ENCODE measurements around the gene FMO2.

Gene FMO2

DNA sequence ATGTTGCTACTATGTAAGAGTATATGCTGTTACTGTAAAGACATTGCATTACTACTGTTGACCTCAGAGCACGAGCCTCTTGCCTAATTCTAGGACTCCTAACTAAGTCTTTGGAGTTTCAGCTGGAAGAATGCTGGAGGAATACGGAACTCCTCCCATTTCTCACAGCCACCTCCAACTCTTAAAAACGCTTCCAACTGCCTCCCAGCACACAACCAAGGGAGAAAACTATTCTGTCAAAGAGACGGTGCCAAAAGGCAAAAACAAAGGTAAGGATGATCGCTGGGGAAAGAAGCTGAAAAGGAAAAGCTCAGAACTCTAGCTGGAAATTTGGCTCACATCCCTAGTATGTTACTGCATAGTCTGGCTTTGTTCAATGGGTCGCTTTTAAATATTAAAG lies at the start of gene FMO2:
TSS of gene FMO2 (plus strand) at position 210 of the 400 bp plus-strand sequence. CDS start 414 bp downstream, outside the sequence.
- no peak for DNase-seq (ENCODE audit: low read depth in 4 of 4, low spot score in 1 of 4)

DNA sequence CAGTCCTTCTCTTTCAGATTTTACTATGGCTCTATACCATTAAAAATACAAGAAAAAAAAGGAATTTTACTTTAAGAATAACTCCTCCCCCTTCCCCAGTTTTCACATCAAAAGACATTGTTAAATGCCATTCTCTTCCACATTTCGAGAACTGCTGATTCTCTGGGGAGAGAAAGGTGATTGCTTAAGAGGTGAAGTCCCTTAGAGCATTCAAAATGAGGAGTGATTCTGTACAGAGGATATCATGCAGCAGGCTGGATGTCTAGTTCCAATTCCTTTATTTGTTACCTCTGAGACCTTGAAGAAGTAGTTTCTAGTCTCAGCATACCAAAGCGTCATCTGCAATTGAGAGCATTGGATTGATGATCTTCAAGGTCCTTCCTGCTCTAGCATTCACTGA lies 47.5 kb upstream of the FMO2 start:
- DNase-seq (ENCODE audit: low read depth in 4 of 4, low spot score in 1 of 4): no peak

- DNase-seq (ENCODE audit: low read depth in 4 of 4, low spot score in 1 of 4): no peak
These were observed 46.1 kb upstream of the FMO2 start for GRCh38 chr1:171138980-171139379.

DNA sequence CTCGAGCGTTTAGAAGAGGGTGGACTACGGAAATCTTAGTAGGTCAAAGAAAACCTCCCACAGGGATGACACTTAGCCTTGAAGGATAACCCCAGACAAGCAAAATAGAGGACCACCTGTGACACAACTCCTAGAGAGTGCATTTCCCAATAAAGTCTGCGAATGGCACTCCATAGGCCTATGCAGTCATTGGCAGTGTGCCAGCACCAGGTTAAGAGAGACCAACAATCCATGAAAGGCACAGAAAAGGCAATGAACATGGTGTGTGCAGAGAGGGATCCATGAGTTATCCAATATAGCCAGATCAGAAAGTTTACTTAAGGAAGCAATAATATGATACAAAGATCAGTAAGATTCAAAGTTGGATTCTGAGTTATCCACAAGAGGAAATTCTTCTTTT lies 45.2 kb upstream of the FMO2 start:
- no peak for DNase-seq (ENCODE audit: low read depth in 4 of 4, low spot score in 1 of 4)

- no peak for DNase-seq (ENCODE audit: low read depth in 4 of 4, low spot score in 1 of 4)
These were observed 44.7 kb upstream of the FMO2 start for GRCh38 chr1:171140401-171140800.

- DNase-seq (ENCODE audit: low read depth in 4 of 4, low spot score in 1 of 4): no peak
These were observed 44.0 kb upstream of the FMO2 start for GRCh38 chr1:171140956-171141687.

GRCh38 chr1:171141688-171142415 lies 43.2 kb upstream of the FMO2 start:
- no peak for DNase-seq (ENCODE audit: low read depth in 4 of 4, low spot score in 1 of 4)

GRCh38 chr1:171142416-171143385 lies 42.4 kb upstream of the FMO2 start:
- DNase-seq (ENCODE audit: low read depth in 4 of 4, low spot score in 1 of 4): no peak

DNA sequence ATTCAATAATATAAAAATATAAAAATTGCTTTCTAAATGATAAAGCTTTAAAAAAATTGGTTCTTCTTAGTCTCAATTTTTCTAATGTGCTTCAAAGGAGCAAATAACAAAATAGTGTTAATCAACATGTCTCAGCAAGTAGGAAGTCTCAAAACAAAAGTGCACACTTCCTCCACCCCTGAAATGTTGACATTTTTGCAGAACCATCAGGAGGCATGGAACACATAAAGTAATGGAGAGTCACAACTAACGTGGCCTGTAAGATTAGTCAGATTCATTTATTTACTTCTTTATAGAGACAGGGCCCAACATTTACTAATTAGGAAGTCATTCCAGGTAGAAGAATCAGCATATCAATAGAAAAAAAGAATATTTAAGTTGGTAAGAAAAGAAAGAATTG lies 34.9 kb upstream of the FMO2 start:
- DNase-seq (ENCODE audit: low read depth in 4 of 4, low spot score in 1 of 4): no peak

DNA sequence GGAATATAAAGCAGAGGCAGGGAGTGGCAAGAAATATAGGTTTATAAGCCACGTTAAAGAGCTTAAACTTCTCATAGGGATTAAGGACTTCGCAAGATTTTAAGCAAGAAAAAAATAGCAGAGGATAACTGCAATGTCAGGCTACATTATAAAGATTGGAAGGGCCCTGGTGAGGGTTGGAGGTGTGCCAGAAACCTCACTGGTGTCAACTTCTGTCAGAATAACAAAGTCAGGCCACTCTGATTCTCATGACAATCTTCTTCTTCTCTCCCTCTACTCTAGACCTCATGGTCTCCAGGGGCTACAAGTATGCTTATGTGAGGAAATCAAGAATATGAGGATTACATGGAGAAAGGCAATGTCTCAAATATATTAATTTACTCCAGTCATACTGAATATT lies 32.6 kb upstream of the FMO2 start:
- DNase-seq (ENCODE audit: low read depth in 4 of 4, low spot score in 1 of 4): no peak

DNA sequence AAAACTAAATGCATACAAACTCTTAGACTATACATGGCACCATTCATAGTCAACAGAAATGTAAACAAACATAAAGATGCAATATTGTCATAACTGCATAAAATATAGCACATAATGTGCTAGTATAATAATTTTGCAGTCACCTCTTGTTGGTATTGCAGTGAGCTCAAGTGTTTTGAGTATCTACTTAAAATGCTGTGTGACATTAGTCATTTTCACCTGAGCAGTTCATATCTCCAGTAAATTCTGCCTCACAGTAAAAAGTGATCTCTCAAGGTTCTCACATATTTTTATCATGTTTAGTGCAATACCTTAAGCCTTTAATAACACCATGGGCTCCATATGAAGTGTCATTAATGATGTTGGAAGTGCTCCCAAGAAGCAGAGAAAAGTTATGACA lies 29.6 kb upstream of the FMO2 start:
- no peak for DNase-seq (ENCODE audit: low read depth in 4 of 4, low spot score in 1 of 4)

- no peak for DNase-seq (ENCODE audit: low read depth in 4 of 4, low spot score in 1 of 4)
These were observed 27.0 kb upstream of the FMO2 start for GRCh38 chr1:171158096-171158495.

DNA sequence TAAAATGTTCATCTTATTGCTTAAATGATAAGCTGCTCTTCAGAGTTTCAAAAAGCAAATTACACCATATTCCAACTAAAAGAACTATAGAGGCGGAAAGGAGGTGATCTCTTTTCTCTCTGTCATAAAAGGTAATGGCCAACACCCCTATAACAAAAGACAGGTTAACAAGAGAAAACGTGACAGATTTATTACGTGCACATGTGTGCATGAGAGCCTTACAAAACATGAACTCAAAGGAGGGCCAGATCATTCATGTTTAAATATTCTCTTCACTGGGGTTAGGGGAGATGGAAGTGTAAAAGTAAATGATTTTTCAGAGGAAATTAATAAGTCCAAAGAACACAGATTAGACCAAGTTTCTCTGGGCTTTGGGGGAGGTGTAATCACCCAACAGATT lies 26.5 kb upstream of the FMO2 start:
- DNase-seq (ENCODE audit: low read depth in 4 of 4, low spot score in 1 of 4): no peak

DNA sequence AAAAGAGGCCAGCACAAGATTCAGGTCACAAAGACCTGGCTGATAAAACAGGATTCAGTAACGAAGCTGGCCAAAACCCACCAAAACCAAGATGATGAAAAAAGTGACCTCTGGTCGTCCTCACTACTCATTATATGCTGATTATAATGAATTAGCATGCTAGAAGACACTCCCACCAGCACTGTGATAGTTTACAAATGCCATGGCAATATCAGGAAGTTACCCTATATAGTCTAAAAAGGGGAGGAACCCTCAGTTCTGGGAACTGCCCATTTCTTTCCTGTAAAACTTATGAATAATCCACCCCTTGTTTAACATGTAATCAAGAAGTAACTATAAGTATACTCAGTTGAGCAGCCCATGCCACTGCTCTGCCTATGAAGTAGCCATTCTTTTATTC lies 26.0 kb upstream of the FMO2 start:
- DNase-seq (ENCODE audit: low read depth in 4 of 4, low spot score in 1 of 4): no peak

DNA sequence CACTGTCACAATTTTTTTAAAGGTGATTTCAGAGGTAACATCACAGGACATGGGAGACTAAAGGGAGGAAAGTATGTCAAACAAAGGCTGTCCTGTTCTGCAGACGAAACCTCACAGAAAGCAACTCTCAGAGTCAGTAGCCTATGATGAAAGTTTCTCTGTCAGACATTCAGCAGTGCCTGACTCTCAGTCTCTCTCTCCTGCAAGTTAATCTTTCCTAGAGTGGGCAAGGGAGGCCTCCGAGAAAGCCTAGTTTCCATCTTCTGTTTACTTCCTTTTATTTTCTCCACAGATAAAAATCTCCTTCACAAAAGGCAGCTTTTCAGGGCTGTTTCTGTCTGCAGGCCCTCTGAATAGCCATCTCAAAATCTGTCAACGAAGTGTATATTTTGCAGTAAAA lies 24.9 kb upstream of the FMO2 start:
- no peak for DNase-seq (ENCODE audit: low read depth in 4 of 4, low spot score in 1 of 4)

DNA sequence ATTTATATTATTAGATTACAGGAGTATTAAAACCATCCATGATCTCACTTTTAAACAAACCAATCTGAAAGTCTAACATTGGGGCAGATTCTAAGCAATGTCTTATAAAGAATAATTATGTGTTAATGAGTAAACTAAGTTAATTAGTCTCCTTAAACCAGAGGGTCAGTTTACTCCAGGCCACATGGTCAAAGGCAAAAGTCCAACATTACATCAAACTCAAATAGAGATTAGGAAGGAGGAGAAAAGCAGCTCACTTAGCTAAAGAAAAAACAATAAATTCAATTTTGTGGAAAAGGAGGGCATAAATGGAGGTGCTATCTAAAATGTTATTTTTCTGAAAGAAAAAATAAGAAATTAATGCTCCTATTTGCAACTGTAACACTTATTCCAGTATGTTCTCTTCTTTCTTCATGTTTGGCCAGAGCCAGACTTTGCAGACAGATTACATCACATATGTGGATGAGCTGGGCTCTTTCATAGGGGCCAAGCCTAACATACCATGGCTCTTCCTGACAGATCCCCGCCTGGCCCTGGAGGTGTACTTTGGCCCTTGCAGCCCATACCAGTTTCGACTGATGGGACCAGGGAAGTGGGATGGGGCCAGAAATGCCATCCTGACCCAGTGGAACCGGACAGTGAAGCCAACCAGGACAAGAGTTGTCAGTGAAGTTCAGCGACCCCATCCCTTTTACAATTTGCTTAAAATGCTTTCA lies 24.3 kb upstream of the FMO2 start:
- DNase-seq (ENCODE audit: low read depth in 4 of 4, low spot score in 1 of 4): no peak

- no peak for DNase-seq (ENCODE audit: low read depth in 4 of 4, low spot score in 1 of 4)
These were observed 23.7 kb upstream of the FMO2 start for GRCh38 chr1:171161431-171161830.

- DNase-seq (ENCODE audit: low read depth in 4 of 4, low spot score in 1 of 4): no peak
These were observed 18.7 kb upstream of the FMO2 start for GRCh38 chr1:171166361-171166760.

GRCh38 chr1:171167785-171168184 lies 17.3 kb upstream of the FMO2 start:
- DNase-seq (ENCODE audit: low read depth in 4 of 4, low spot score in 1 of 4): no peak

DNA sequence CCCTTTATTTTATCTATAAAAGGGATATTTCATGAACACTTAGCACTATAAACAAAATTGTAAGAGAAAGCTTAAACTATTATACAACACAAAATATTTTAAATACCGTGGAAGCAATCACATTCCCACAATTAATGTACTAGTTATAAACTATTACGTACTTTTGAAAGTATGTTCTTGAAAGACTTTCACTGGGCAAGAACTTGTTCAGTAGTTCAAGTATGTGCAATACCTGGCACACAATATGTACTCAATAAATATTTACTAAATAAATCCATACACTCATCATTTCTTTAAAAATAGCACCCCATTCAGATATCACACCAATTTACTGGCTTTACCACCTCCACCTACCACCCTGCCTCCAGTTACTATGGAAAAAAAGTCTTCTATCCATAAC lies 12.6 kb upstream of the FMO2 start:
- no peak for DNase-seq (ENCODE audit: low read depth in 4 of 4, low spot score in 1 of 4)

- DNase-seq (ENCODE audit: low read depth in 4 of 4, low spot score in 1 of 4): no peak
These were observed 12.0 kb upstream of the FMO2 start for GRCh38 chr1:171173069-171173468.
